Heart left ventricle (tissue), 13 donors: ENCODE results near the gene LRBA.

Source experiments
- POLR2A ChIP-seq, 2 donors: fragments of 450-650 bp; IDR thresholded peaks; one replicate each; pipeline ENCODE4 v1.6.1; 2017; ENCODE audit warnings: antibody characterized with exemption in 2 of 2, mild to moderate bottlenecking in 2 of 2, moderate library complexity in 2 of 2
- TF ChIP-seq, protein P1 (sequence below), 12 donors: fragments of 200-600 bp; sonication (generic) in 4 of 12; IDR thresholded peaks; one replicate each; pipeline versions ENCODE4 v1.5.0 to v1.8.0; 2018 to 2022; ENCODE audit warnings: antibody characterized with exemption in 12 of 12, mild to moderate bottlenecking in 5 of 12
- donor health status: ischemic (EF 13 %, LVEDD 7.1; RV severe dilation, severe dysfunction).
- donor health status: DM: no; HTN: yes; CAD: no.
- donor health status: DM: no; HTN: no; CAD: no.
- donor health status: ischemic (EF 25% LVEDD 6.9; RV normal size, moderate dysfunction).
- donor health status: ischemic (EF 25% LVEDD 5.7; RV mildly dilated, moderate dysfunction).
- donor health status: ischemic (EF 35%, LVEDD 5.7; RV mildly dilated, moderate dysfunction).
- donor health status: nonischemic (EF 11% LVEDD 7.7; RV severe dilation, severe dysfunction).
- donor health status: DM: yes; HTN: yes; CAD: no.
- donor health status: PGD.
- donor health status: ischemic (EF 29% LVEDD 5.4; RV normal size, mild dysfunction).
- donor health status: nonischemic (EF 23%, LVEDD 6.1; RV moderate dilation, normal function).

DNA sequence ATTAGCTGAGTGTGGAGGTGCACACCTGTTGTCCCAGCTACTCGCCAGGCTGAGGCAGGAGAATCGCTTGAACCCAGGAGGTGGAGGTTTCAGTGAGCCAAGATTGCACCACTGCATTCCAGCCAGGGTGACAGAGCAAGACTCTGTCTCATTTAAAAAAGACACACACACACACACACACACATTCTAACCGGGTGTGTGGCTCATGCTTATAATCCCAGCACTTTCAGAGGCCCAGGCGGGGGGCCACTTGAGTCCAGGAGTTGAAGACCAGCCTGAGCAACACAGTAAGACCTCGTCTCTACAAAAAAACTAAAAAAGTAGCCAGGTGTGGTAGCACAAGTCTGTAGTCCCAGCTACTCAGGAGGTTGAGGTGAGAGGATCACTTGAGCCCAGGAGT is 152.3 kb downstream of the LRBA start:
- TF ChIP-seq, protein P1, sequence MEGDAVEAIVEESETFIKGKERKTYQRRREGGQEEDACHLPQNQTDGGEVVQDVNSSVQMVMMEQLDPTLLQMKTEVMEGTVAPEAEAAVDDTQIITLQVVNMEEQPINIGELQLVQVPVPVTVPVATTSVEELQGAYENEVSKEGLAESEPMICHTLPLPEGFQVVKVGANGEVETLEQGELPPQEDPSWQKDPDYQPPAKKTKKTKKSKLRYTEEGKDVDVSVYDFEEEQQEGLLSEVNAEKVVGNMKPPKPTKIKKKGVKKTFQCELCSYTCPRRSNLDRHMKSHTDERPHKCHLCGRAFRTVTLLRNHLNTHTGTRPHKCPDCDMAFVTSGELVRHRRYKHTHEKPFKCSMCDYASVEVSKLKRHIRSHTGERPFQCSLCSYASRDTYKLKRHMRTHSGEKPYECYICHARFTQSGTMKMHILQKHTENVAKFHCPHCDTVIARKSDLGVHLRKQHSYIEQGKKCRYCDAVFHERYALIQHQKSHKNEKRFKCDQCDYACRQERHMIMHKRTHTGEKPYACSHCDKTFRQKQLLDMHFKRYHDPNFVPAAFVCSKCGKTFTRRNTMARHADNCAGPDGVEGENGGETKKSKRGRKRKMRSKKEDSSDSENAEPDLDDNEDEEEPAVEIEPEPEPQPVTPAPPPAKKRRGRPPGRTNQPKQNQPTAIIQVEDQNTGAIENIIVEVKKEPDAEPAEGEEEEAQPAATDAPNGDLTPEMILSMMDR (IDR thresholded peaks at IDR 0.05): no peak
- no peak for TF ChIP-seq POLR2A (IDR thresholded peaks at IDR 0.05)
